NCI-H82 treated with DMSO at 0.1 percent for 48 hours (cell line): ENCODE data around the gene TBC1D12.
A peak's percentile ranks its signal among the peaks of the same experiment; 100 is the strongest.
"Not testable (repeated sequence)": the region's sequence is repeated elsewhere in the genome, so short reads cannot be mapped to it uniquely, and the experiment has no call there.

Experiments used
- DNase-seq: peaks from one replicate; lab custom pipeline; 2025; ENCODE audit not compliant: unreplicated experiment; lab: John Stamatoyannopoulos, UW

TBC1D12 gene

DNA sequence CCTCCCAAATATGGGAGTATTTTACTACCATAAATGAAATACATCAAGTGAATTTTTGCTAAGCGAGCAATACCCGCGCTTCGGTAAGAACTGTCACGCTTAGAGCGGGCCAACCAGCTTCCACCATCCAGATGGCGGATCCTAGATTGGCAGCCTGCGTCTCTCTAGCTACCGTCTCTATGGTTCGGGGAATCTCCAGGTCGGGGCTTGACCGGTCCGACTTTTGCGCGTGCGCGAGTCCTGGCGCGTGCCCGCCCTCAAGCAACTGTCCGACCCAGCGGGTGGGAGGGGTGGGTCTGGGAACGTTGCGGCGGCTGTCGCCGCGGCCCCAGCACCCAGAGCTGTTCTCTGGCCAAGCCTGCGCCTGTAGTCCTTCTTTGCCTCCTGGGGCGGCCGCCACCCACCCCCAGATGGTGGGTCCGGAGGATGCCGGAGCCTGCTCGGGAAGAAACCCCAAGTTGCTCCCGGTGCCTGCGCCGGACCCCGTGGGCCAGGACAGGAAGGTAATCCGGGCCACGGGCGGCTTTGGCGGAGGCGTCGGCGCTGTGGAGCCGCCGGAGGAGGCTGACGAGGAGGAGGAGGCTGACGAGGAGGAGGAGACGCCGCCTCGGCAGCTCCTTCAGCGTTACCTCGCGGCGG is at the start of gene TBC1D12:
TSS of gene TBC1D12 (plus strand) at position 338 of the 639 bp plus-strand sequence. CDS start at position 411, 73 bp downstream.
- peak; percentile 86 for DNase-seq

DNA sequence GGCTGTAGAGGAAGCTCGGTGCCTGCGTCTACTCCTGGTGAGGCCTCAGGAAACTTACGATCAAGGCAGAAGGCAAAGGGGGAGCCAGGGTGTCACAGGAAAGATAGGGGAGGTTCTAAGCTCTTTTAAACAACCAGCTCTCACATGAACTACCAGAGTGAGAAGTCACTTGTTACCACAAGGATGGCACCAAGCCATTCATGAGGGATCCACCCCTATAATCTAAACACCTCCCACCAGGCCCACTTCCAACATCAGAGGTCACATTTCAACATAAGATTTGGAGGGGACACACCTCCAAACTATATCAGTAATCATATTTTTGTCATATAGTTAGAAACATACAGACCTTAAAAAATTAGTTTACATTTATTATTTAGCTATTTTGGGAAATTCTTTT is 49.0 kb upstream of the TBC1D12 start:
- no peak for DNase-seq

- DNase-seq = no peak
These were observed 46.5 kb upstream of the TBC1D12 start for GRCh38 chr10:94355841-94356240.

DNA sequence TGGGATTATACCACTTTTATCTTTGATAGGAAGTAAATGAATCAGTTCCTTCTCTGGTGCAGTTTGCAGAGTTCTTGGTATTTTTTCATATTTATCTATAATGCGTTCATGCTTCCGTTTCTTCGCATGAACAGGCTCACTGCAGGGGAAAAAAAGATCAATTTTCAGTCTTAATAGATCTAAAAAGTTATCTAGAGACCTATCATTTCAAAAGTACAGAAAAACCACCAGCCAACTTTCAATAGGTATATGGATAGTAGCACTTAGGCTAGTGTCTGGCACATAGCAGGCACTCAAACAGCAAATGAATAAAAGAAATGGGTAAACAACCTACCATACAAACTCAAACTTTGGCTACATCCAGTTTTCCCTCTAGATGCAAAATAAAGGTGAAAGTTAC is 45.1 kb upstream of the TBC1D12 start:
- no peak for DNase-seq

GRCh38 chr10:94358480-94358879 is 43.9 kb upstream of the TBC1D12 start:
- no peak for DNase-seq

- no peak for DNase-seq
These were observed 41.1 kb upstream of the TBC1D12 start for GRCh38 chr10:94361171-94361794.

DNA sequence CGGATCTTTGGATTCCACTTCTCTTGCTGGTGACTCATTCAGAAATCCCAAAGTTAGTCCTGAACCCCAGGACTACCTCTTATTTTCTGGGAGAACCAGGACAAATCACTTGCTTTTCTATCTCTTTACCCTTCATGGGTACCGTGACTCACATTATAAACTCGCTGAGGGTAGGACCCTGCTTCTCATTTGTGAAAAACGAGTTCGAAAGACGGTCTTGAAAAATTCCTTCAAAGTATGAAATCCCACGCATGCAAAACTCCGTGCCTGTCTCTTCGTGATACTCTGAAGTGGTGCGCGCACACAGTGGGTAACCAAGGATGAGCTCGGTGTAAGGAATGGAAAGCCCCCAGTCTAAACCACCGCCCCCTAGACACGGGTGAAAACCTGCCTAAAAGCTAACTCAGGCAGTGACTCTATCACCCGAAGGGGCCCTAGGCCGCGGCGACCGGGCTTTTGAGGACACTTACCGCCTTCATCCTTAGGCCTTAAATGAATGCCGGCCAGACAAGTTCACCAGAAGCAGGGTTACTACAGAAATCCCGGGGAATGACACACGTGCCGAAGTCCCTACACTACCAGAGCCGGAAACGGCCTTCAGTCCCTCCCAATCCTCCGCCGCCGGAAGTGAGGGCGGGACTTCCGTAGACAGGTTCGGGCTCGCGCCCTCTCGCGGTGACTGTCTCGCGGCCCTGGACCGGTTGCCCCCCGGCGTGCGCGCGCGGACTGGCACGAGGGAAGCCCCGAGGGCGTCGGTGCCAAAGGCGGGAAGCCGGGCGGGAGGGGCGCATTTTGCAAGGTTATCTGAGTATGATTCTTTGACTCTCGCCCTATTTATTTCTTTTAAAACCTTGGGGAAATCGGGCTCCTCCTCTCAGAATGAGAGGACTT is 39.7 kb upstream of the TBC1D12 start, which contains the start of gene NOC3L:
TSS of gene NOC3L (minus strand) at position 580 of the 891 bp plus-strand sequence. CDS start at position 479, 101 bp downstream.
- peak; percentile 54 for DNase-seq

DNA sequence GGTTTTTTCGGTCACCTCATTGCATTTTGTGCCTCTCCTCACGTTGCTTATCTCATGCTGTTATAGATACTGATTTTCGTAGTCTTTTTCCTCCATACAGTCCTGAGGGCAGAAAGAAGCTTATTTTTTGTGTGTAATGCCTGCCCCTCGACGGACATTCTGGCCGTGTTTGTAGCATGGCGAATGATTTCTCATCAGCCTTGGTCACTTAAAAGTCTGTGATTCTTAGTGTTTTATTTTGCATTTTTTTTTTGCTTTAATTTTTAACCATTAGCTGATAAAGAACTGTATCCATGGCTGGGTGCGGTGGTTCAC is 39.1 kb upstream of the TBC1D12 start:
- DNase-seq = no peak

DNA sequence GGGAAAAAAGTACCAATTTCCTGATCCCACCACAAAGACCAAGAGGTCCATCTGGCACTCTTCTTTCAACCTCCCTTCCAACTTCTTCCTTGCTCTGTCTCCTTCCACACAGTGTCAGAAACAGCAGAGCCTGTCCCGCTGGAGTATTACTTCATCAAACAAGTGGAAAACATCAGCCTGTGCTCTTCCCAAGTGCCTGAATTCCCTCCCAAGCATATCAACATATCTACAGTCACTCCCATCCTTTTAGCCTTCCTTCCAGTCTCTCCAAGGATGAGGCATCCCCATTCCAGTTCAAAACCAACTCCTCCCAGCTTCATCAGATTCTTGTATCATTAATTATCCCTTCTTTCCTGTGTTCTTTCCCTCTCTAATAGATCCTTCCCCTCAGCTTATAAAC is 37.9 kb upstream of the TBC1D12 start:
- DNase-seq = no peak

- no peak for DNase-seq
These were observed 36.0 kb upstream of the TBC1D12 start for GRCh38 chr10:94366382-94366781.

GRCh38 chr10:94370501-94370900 is 31.8 kb upstream of the TBC1D12 start:
- DNase-seq = peak; percentile 10

DNA sequence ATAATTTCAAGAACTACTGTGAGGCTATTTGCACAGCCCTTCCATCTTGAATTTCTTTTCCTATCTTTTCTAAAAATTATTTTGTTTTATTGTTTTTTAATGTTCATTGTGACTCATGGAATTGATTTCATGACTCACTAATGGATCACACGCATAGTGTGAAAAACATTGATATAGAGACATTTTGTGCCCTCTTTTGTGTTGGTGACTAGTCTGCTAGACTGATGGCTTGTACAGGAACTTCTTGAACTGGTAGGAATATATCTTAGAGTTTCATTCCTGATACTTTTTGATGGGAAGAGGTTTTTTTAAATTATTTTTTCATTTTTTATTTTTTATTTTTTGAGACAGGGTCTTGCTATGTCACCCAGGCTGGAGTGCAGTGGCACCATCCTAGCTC is 27.0 kb upstream of the TBC1D12 start:
- DNase-seq = no peak

GRCh38 chr10:94376865-94377264 is 25.5 kb upstream of the TBC1D12 start:
- DNase-seq = no peak

- no peak for DNase-seq
These were observed 18.8 kb upstream of the TBC1D12 start for GRCh38 chr10:94383530-94383929.

GRCh38 chr10:94385733-94386132 is 16.6 kb upstream of the TBC1D12 start:
- DNase-seq = not testable (repeated sequence)

- not testable (repeated sequence) for DNase-seq
These were observed 10.2 kb upstream of the TBC1D12 start for GRCh38 chr10:94392117-94392516.

DNA sequence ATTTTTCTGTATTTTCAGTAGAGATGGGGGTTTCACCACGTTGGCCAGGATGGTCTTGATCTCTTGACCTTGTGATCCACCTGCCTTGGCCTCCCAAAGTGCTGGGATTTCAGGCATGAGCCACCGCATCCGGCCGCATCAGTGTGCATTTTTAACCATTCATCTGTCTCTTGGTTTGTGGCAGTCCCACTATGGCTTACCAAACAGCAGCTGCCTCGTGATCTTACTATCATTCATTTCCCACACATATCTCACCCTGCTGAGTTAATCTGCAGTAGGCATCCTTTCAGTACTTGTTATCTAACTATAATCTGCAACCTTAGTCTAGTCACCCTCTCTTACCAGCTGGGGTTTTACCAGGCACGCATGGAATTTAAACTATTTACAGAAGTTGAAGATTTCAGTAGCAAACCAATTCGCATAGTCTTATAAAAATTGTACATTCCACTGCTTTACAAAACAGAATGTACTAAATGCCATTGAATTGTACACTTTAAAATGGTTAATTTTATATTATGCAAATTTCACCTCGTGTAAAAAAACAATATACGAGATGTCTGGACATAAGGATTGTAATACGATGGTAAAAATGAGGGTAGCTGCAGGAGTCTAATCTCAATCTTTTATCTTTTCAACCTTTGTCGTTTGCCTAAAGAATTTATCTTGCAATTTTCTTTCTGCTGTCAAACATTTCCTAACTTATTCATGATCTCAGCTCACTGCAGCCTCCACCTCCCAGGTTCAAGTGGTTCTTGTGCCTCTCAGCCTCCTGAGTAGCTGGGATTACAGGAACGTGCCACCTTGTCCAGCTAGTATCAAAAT is 4.6 kb upstream of the TBC1D12 start:
- DNase-seq = no peak

DNA sequence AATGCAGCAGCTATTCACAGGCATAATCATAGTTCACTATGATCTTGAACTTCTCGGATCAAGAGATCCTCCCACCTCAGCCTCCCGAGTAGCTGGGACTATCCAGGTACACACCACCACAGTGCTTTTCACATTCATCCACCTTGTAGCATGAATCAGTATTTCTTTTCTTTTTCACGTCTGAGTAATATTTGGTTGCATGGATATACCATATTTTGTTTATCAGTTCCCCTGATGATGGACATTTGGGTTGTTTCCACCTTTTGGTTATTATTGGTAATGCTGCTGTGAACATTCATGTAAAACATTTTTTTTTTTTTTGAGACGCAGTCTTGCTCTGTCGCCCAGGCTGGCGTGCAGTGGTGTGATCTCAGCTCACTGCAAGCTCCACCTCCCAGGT is 3.6 kb upstream of the TBC1D12 start:
- DNase-seq = no peak

DNA sequence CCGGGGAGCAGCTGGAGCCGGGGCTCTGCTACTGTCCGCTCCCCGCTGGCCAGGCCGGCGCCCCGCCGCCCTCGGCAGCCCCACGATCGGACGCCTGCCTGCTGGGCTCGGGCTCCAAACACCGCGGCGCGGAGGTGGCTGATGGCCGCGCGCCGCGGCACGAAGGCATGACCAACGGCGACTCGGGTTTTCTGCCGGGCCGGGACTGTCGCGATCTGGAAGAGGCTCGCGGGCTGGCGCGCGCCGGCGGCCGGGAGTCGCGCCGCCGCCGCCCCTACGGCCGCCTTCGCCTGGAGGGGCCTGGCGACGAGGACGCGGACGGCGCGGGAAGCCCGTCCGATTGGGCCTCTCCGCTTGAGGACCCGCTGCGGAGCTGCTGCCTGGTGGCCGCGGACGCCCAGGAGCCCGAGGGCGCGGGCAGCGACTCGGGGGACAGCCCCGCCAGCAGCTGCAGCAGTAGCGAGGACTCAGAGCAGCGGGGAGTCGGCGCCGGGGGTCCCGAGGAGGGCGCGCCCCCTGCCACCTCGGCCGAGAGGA is 570 bp downstream of the TBC1D12 start:
- no peak for DNase-seq

DNA sequence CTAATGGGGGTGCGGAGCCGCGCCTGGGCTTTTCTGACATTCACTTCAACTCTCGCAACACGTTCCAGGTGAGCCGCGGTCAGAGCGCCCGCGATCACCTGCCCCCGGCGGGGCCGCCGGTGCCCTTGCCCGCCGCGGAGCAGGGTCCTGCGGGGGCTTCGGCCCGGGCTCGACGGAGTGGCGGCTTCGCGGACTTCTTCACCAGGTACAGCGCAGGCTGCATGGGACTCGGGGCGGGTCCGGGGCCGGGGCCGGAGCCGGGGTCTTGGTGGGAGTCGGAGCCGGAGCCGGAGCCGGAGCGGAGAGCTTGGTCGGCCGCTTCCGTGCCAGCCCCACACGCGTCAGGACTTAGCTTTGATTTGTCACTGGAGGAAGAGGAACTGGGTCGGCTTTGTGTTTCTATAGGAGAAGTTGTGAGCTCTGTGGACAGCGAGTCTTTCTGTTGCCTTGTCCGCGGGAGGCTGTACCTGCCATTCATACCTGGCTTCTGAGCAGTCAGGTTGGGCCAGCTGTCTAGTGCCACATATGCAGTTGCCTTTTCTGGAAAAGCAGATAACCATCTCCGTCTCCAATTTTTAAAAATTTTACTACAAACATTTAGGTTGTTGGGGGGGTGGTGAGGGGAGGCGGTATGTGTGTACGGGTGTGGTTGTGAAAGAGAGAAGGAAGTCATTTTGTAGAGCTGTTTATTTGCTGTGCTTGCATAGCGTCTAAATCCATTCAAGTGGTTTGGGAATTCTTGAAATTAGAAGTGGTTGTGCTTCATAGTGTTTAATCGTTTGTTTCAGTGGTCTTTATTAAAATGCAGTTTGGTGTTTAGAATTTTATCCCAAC is 1.3 kb downstream of the TBC1D12 start:
- no peak for DNase-seq
